KMS-11 (cell line): ENCODE results near the gene ASB6.
"Not testable (repeated sequence)": the region's sequence is repeated elsewhere in the genome, so short reads cannot be mapped to it uniquely, and the experiment has no call there.

Experiments
- H2AFZ ChIP-seq: fragments of 200-600 bp; sonication (generic); 2 replicates; pipeline ENCODE4 v1.6.1; 2016; ENCODE audit warnings: antibody characterized with exemption, mixed run types, low read depth
- H3K27ac ChIP-seq: fragments of 200-600 bp; sonication (generic); 2 replicates; pipeline ENCODE4 v1.6.1; 2016; ENCODE audit warnings: mild to moderate bottlenecking, mixed run types
- H3K27me3 ChIP-seq: fragments of 200-600 bp; sonication (generic); 2 replicates; pipeline ENCODE4 v1.6.1; 2017; ENCODE audit warnings: mild to moderate bottlenecking, low read depth, mixed run types, moderate library complexity; ENCODE audit not compliant: insufficient read depth
- H3K36me3 ChIP-seq: fragments of 200-600 bp; sonication (generic); 2 replicates; pipeline ENCODE4 v1.6.1; 2017; ENCODE audit warnings: mild to moderate bottlenecking, mixed run types; ENCODE audit not compliant: insufficient read depth
- H3K4me1 ChIP-seq: fragments of 200-600 bp; sonication (generic); 2 replicates; pipeline ENCODE4 v1.6.1; 2016; ENCODE audit warnings: mild to moderate bottlenecking, low read depth, mixed run types; ENCODE audit not compliant: poor library complexity, severe bottlenecking
- H3K4me2 ChIP-seq: fragments of 200-600 bp; sonication (generic); 2 replicates; pipeline ENCODE4 v1.7.0; 2016; ENCODE audit warnings: mild to moderate bottlenecking, mixed run types
- H3K4me3 ChIP-seq: fragments of 200-600 bp; sonication (generic); IDR thresholded peaks from 2 replicates; pipeline ENCODE4 v1.6.1; 2017; ENCODE audit warnings: low read depth, low read length, mixed read lengths; ENCODE audit not compliant: insufficient read depth
- H3K79me2 ChIP-seq: fragments of 200-600 bp; sonication (generic); 2 replicates; pipeline ENCODE4 v1.6.1; 2016; ENCODE audit warnings: low read depth, mixed run types; ENCODE audit not compliant: insufficient read depth
- H3K9ac ChIP-seq: fragments of 200-600 bp; sonication (generic); 2 replicates; pipeline ENCODE4 v1.6.1; 2016; ENCODE audit warnings: mild to moderate bottlenecking, mixed run types
- H4K20me1 ChIP-seq: fragments of 200-600 bp; sonication (generic); 2 replicates; pipeline ENCODE4 v1.6.1; 2016; ENCODE audit warnings: mild to moderate bottlenecking, mixed run types; ENCODE audit not compliant: insufficient read depth
- CTCF ChIP-seq: fragments of 200-600 bp; sonication (generic); conservative IDR thresholded peaks from 2 replicates; pipeline ENCODE4 v1.6.1; 2017; ENCODE audit warnings: low read depth, mild to moderate bottlenecking, antibody characterized with exemption, low read length, moderate library complexity, mixed read lengths

The ASB6 gene

GRCh38 chr9:129595903-129596540 is 45.9 kb downstream of the ASB6 start:
- no peaks in the 10 kb centered on the region for H3K27me3 ChIP-seq
- no peak overlapping the region for H3K9ac ChIP-seq
- H3K79me2 ChIP-seq: no peaks in the 10 kb centered on the region
- no peak overlapping the region for H3K4me3 ChIP-seq
- peaks cover 14% of the 10 kb centered on the region for H3K4me1 ChIP-seq
- H3K36me3 ChIP-seq: no peaks in the 10 kb centered on the region
- no peak overlapping the region for H3K27ac ChIP-seq
- H3K4me2 ChIP-seq: no peak overlapping the region
- no peak overlapping the region for H2AFZ ChIP-seq
- no peaks in the 10 kb centered on the region for H4K20me1 ChIP-seq
- no peak for TF ChIP-seq CTCF

- Histone ChIP-seq H3K4me2 (no peak overlapping the region), H4K20me1 (no peaks in the 10 kb centered on the region), H3K4me3 (no peak overlapping the region), H3K9ac (no peak overlapping the region), H2AFZ (no peak overlapping the region), H3K4me1 (peaks cover 14% of the 10 kb centered on the region), H3K36me3 (no peaks in the 10 kb centered on the region), H3K79me2 (no peaks in the 10 kb centered on the region), H3K27me3 (no peaks in the 10 kb centered on the region), H3K27ac (no peak overlapping the region)
- TF ChIP-seq CTCF: no peak
These were observed 46.6 kb downstream of the ASB6 start for GRCh38 chr9:129595311-129595741.

DNA sequence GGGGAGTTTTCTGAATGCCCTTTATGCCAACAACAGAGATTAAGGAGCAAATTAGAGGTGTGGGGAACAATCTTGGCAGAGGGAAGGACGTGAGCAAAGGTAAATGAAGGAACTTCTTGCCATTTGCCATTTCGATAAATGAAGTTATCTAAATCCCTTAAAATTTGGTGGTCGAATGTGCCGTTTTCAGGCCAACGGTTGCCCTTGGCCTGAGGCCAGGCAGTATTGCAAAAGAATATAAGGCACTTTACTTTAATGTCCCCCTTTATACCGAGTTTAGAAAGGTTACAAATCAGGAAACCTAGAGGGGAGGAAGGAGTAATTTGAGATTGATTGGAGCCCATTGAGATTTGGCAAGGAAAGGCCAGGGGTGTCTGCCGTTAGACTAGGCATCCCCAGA is 47.3 kb downstream of the ASB6 start:
- Histone ChIP-seq H4K20me1 (no peaks in the 10 kb centered on the region), H3K9ac (no peak overlapping the region), H3K4me1 (peaks cover 14% of the 10 kb centered on the region), H3K79me2 (no peaks in the 10 kb centered on the region), H2AFZ (no peak overlapping the region), H3K27me3 (no peaks in the 10 kb centered on the region), H3K4me3 (no peak overlapping the region), H3K36me3 (no peaks in the 10 kb centered on the region), H3K27ac (no peak overlapping the region), H3K4me2 (no peak overlapping the region)
- no peak for TF ChIP-seq CTCF

DNA sequence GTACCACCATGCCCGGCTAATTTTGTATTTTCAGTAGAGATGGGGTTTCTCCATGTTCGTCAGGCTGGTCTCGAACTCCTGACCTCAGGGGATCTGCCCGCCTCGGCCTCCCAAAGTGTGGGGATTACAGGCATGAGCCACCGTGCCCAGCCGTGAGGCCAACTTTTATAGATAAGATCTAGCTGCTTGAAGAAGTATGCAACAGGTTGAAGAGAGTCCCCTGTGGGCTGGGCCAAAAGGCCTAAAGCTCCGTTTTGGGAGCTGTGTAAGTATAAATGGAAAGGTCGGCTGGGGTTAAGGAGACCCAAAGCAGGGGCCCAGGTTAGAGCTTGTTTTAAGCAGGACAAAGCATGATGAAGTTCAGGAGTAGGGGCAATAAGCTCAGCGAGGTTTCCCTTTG is 49.2 kb downstream of the ASB6 start:
- not testable (repeated sequence) for H3K27me3 ChIP-seq, H3K9ac ChIP-seq, H3K4me3 ChIP-seq, H2AFZ ChIP-seq, H3K27ac ChIP-seq, H3K36me3 ChIP-seq, H3K79me2 ChIP-seq, H4K20me1 ChIP-seq
- Histone ChIP-seq H3K4me2 (peak overlapping the region; percentile 39; the same call in 1 of the 2 replicates), H3K4me1 (peaks cover 14% of the 10 kb centered on the region)

GRCh38 chr9:129591916-129592315 is 50.0 kb downstream of the ASB6 start:
- H3K36me3 ChIP-seq: no peaks in the 10 kb centered on the region
- no peak overlapping the region for H3K4me2 ChIP-seq
- H3K27me3 ChIP-seq: no peaks in the 10 kb centered on the region
- no peak for TF ChIP-seq CTCF
- H3K9ac ChIP-seq: no peak overlapping the region
- no peak overlapping the region for H3K4me3 ChIP-seq
- H3K79me2 ChIP-seq: no peaks in the 10 kb centered on the region
- no peaks in the 10 kb centered on the region for H4K20me1 ChIP-seq
- no peak overlapping the region for H3K27ac ChIP-seq
- no peak overlapping the region for H2AFZ ChIP-seq
- H3K4me1 ChIP-seq: peaks cover 14% of the 10 kb centered on the region
